HPDE6-E6E7 (cell line): Measurements from ENCODE around the gene EXOSC7.
A peak's percentile ranks its signal among the peaks of the same experiment; 100 is the strongest.
"Not testable (repeated sequence)": the region's sequence is repeated elsewhere in the genome, so short reads cannot be mapped to it uniquely, and the experiment has no call there.

Experiments
- DNase-seq: peaks from one replicate; pipeline ENCODE4 v3.0.0; 2011; ENCODE audit warnings: missing footprints; ENCODE audit errors: extremely low spot score

EXOSC7 gene

DNA sequence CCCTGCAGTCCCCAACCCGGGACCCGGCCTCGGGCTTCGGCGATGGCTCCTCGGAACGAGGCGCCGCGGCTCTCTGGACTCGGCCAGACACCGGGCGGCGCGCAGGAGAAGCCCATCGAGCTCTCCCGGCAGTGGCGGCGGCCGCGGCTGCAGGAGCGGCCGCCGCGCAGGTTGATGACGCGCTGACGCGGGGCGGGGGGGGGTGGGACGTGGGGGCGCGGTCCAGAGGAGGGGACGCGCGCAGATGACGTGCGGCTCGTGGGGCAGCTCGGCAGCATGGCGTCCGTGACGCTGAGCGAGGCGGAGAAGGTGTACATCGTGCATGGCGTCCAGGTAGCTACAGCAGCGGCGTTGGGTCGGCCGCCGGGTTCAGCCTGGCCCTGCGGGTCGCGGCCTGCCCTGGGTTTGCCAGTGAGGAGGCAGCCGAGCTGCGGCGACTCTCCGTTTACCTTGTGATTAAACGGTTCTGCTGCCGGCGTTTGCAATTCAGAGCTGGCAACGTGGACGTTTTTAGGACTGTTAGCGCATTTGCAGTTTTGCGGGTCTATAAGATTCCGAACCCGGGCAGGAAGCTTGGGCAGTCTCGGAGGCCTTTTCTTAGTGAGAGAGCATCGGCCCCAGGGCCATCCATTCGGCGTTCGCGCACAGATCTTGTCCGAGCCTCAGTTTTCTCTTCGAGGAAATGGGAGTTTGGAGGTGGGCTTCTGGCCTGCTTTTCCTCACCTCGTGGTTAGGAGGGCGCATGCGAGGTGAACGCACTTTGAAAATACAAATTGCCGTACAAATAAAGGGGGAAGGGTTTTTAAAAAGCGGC lies at the start of gene EXOSC7, which contains the start of gene ZDHHC3:
Gene EXOSC7 (plus strand): TSS at position 243 of the 814 bp plus-strand sequence. CDS start 34 bp downstream, at position 277.
Gene ZDHHC3 (minus strand): TSS at position 173 of the 814 bp plus-strand sequence. CDS start 16,738 bp downstream, outside the sequence.
- DNase-seq: peak; percentile 37

DNA sequence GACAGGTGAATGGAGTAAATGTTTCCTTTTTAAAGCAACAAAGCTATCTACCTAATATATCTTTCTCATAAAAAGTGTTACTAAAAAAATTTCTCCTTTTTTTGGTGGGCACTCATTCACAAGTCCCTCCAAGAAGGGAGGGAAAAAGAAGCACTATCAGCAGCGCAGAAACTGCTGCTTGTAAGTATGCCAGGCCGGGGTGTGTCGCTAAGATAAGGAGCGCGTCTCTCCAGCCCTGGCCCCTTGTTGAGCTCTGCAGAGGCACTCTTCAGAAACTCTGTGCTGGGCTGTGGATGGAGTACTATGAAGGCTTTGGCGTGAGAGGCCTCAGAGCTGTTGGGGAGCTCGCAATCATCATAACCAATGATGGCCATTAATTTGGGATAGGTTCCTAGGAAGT lies 49.1 kb upstream of the EXOSC7 start:
- DNase-seq: no peak

DNA sequence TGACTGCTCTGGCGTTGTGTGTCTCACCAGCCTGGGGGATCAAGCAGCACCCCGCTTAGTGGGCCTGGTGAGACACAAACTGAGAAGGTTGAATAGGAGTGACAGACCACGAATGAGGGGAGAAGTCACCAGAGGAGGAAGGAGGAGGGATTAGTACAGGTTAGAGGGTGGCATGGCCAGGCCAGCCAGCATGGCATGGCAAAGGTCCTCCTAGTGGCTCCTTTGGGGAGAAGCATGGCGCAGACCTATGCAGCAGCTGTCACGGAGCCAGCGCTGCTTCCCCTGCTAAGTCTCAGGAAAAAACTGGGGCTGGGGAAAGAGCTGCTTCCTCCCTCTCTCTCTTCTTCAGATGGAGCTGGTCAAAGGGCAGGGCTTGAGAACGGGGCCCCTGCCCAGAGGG lies 48.7 kb upstream of the EXOSC7 start:
- no peak for DNase-seq

DNA sequence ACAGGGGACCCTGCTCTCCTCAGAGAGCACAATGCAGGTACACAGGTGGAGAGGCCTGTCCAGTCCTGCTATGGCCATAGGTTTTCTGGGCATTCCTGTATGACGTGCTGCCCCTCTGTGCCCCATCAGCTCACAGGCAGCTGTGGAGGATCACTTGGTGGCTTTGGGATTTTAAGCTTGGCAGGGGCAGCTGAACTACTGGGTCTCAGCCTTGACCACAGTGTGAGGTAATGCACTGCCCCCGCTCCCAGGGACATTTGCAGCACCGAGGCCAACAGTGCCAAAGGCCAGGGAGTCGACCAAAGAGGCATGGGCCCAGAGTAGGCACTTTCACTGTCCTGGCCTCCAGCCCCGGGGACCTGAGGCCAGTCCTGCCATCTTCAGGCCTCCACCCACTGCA lies 46.3 kb upstream of the EXOSC7 start:
- no peak for DNase-seq

DNA sequence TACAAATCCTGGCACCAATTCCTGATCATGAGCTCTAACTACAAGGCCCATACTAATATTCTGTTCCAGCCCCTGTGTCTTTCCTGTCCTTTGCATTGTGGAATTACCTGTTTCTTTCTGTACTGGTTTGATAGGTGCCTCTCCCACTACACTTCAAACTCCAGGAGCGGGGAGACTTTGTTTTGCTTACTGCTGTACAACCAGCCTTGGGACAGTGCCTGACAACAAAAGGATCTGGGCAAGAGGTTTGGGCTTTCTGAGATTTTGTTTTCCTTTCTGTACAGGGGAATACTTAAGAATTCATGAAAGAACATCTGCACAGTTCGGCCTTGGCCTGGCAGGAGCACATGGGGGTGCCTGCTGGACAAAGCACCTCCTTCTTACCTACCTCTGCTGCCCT lies 45.1 kb upstream of the EXOSC7 start:
- no peak for DNase-seq

DNA sequence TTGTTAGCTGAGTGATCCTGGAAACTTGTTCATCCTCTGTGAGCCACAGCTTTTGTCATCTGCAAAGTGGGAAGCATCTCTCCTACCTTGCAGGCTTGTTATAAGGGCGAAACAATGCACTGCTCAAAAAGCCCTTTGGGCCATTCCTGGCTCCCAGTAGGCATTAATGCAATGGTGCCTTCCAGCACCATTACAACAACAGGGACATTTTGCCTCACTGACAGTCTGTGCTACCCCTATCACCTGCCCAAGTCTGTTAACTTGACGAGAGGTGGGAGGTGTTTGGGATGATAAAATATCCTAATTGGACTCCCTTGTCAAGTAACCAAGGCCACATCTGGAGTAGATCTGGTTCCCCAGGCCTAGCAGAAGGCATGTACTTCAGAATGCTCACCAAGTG lies 44.3 kb upstream of the EXOSC7 start:
- no peak for DNase-seq

DNA sequence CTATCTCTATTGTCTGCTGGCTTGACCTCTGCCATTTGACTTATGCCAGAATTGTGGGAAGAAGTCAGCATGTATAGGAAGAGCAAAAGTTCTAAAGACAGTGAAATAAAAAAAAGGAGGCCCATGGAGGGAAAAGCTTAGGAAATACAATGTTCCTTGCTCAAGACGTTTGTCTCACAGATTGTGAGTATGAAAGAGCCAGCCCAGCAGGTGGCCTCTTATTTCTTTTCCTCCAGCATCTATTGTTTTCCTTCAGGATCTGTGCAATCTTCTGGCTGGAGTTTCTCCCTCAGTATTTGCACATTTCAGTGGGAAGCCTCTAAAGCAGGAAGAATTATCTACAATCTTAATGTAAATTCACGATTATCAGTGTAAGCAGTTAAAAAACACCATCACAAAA lies 43.8 kb upstream of the EXOSC7 start:
- no peak for DNase-seq

DNA sequence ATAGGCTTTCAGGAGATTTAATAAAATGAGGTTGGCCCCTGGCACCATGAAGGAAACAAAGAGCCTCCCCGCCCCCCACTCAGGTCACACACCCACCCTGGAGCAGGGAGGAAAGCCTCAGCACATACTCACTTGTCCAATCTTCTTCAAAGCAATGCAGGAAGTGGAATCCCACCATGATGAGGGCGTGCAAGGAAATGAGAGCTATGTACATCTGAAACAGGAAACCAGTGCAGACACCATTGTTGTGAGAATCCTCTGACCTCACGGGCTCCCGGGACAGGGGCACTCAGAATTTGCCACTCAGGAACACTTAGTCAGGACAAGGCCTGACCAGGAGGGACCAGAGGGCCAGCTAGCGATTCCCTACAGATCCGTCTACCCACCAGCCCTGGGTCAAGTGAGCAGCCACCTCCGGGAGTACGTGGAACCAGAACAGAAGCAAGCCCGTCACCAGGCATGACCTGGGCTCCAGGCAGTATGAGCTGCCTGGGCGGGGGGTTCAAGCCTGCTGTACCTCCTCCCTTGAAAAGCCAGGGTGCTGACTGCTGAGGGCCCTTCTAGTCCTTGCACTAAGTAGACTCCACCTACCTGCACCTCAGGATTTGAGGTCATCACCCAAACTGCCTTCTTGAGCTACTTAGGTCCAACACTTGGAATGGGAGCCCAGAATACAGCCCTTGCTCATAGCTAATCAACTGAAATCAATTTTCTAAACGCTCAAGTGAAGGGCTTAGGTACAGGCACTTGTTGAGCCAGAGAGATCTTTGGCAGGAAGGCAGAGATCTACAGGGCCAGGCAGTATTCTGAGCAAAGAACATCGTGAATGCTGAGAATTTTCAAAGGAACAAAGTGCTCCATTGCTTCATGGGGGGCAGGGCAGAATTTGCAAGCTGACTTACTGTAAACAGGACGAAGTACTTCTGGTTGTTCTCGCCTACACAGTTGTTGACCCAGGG lies 42.8 kb upstream of the EXOSC7 start:
- no peak for DNase-seq

DNA sequence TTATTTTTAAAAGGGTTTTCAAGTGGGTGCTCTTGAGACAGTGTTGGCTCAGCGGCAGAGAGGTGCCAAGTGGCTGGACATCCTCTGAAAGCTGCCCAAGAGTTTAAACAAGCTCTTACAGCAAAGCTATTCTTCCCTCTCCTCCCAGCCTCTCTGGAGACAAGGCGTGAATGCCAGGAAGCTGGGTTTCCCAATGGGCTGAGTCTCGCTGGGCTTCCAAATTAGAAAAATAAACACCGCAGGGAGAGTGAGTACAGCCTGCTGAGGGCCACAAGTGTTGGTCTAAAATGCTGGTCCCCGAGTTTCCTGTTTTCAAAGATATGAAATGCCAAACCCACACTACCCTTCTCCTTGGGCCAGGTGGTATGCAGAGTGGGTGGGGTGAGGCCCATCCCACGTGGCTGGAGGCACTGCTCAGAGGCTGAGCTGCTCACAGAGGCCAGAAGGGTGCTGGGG lies 36.4 kb upstream of the EXOSC7 start:
- no peak for DNase-seq

DNA sequence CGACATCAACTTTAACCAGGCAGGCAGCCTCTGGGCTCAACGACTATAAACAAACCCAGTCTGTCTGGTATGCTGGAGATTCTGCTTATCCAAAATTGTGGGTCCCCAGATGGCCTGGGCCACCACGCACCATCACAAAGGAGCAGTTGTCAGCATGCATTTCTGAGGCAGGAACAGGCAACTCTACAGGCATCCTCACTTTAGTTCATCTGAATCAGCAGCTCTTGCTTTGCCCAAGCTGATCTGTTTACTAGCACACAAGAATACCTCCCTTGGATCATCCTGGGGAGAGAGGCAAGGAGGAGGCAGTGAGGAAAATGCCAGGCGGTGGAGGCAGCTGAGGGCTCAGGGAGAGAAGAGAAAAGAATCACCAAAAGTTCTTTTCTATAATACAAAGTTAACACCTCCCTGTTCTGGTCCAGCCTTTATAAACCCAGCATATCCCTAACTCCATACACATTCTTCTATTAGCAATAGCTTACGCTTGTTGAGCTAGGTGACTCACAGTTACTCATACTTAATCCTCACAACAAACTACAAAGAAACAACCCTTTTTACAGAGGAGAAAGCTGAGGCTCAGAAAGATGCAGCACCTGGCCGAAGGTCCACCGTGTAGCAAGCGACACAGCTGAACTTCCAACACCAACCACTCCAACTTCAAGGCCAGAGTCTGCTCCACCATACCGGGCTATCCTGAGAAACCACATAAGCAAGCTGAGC lies 33.7 kb upstream of the EXOSC7 start:
- DNase-seq: peak; percentile 34

DNA sequence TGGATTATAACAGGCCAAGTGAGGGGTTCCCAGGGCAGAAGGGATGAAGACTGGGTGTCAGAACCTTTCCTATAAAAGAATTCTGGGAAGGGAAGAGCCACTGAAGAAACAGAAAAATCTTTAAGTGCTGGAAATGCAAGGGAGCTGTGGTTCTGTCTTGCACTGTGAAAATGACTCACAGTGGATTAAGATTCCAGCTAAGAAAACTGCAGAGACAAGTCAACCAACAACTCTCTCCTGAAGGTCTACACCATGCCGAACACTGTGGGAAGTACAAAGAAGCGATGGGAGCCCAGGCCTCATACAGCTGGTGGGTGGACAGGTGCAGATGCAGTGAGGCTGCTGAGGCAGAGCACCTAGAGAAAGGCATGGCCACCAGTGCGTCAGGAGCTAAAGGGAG lies 27.8 kb upstream of the EXOSC7 start:
- DNase-seq: no peak

DNA sequence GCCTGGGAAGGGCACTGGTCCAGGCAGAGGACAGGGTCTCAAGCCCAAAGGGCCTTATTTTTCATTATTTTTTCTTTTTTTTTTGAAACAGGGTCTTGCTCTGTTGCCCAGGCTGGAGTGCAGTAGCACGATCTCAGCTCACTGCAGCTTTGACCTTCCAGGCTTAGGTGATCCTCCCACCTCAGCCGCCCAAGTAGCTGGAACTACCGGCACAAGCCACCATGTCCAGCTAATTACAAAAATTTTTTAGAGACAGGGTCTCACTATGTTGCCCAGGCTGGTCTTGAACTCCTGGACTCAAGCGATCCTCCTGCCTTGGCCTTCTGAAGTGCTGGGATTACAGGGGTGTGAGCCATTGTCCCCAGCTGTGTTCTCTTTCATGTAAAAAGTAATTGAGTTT lies 26.3 kb upstream of the EXOSC7 start:
- not testable (repeated sequence) for DNase-seq

DNA sequence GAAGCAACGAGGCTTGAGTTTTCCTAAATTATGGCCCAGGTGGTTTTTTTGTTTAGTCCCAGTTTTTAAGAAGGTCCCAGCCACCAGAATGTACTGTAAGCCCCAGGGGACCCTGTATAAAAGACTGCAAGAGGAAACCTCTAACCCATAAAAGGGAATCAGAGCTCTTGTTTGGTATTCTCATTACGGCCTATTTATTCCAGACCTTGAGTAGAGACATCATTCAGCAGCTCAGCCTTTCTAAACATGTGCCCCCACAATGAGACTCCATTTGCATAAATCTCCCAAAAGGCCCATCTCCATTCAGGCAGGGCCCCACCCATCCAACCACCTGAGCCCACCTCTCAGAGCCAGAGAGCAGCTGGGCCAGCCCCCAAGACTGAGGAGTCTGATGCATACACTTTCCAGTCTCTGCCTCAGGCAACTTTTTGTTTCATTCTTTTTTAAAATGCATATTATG lies 25.7 kb upstream of the EXOSC7 start:
- no peak for DNase-seq

DNA sequence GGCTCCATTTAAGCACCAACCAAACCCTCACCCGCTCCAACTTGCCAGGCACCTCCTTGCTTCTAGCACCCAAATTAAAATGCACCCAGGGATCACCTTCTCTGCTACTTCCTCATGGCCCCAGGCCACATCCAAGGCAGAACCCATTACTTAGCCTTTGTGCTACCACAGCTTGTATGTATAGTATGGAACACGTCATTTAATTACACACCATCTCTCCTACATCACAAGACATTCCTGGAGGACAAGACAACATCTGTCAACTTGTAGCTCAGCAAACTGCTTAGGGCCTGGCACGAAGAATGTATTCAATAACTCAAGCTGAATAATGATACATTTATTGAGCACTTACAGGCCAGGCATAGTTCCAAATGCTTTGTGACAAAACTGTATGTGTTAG lies 23.4 kb upstream of the EXOSC7 start:
- no peak for DNase-seq

DNA sequence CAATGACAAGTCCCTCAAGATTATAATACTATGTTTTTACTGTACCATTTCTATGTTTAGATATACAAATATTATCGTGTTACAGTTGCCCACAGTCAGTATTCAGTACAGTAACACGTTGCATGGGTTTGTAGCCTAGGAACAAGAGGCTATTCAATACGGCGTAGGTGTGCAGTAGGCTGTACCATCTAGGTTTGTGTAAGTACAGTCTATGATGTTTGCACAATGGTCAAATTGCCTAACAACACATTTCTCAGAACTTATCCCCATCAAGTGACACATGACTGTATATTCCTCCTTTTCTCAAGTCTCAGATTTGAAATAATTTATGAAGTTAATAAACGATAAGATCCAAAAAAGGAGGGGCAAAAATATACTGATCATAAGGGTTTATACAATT lies 21.7 kb upstream of the EXOSC7 start:
- DNase-seq: no peak

DNA sequence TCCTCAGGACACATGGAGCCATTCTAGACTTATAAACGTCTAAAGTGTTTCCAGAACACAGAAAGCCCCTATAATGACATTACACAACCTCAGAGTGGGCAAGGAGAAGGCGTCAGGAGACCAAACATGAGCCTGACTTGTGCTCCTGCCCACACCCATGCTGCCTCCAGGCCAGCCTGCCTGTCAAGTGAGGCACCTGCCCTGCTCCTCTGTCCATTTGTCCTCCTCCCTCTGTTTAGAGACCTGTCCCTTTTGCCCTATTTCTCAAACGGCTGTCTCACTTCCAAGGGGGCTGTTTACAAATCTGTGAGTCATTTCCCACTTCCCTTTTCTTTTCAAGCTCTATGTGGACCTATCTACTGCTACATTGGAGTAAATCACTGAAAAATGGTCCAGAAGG lies 21.1 kb upstream of the EXOSC7 start:
- no peak for DNase-seq

DNA sequence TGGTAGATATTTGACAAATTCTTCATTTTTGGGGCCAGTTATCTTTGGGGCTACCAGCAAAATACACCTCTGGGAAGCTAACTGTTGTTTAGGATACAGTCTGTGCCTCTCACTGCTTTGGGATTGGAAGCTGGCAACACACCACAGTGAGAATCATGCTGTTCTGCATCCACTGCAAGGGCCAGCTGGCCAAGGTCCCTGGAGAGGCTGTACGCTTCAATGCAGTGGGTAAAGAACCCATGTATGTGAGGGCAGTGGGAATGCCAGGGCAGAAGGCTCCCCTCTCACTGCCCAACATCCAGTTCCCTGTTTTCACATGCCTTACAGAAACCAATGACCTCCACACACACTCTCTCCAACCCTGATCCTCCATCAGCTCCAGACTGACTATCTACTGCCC lies 20.1 kb upstream of the EXOSC7 start:
- DNase-seq: no peak

DNA sequence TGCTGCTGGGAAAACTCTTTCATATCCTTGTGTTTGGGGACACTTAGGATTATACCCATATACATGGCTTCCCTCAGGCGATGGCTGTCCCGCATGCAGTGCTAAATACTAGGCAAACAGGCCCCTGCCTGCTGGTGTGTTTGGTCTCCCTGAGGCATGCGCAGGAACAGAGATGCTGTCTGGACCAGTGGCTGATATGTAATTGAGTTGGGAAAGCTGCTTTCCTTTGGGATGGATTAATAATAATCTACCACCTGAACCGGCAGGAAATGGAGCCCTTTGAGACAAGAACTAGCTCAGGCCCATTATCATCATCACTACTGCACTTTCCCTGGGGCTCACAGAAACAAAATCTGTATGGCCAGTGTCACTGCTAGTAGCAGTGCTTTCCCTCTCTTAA lies 18.1 kb upstream of the EXOSC7 start:
- DNase-seq: no peak

DNA sequence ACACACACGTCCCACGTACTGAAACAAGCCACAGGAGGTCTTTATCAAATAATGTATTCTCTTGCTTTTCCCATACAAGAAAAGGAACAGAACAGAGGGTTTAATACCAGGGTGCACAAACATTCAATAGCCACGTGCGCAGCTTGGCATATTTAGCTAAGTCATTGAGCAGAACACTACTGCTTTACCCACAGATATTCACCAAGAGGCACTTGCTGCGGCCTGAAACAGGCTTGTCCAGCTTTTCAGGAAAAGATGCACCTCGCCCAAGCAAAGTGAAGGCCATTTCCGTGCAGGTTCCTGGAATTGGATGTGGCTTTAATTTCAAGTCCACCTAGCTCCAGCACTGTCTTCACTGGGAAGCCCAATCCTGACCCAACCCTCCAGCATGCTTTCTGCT lies 17.7 kb upstream of the EXOSC7 start:
- DNase-seq: no peak

DNA sequence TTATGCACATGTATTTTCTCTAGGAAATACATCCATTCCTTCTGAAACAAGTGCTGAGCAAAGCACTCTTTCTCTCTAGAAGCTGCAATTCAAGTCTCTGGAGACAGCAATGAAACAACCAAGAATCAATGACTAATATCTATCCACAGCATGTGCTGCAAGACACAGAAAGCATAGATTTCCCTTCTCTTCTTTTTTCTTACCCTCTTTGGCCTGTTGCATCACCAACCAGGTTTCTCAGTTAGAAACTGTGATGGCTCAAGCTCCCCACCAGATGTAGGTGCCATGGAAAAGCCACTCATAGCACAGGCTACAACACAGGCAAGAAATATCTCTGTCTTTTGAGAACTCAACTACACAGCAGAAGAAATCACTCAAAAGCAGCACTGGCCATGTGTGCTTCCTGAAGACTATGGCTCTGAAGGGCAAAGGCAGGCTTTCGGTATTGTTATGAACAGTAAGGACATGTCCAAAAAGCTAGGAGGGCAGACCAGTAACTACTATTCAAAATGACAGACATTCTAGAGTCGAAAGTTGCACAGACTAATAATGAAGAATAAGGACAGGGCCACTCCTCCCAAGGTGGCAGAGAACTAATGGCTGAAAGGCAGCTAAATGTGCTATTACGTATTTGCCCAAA lies 15.5 kb upstream of the EXOSC7 start:
- DNase-seq: no peak

DNA sequence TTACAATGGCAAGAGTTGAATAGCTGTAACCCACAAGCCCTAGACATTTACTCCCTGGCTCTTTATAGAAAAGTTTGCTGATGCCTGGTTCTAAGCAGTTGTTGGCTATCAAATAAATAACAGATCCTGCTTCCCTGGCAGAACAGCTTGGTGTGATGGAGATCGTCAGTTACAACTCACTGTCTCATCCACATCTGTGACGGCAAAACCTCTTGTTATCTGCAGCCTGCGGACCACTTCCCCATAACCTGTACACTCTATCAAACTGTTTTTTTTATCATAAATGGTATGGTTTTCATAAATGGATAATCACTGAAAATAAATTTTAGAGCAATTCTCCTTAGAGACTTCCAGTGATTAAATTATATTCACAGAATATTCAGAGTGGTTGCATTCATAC lies 14.2 kb upstream of the EXOSC7 start:
- no peak for DNase-seq
